ENCODE results near the gene SLC4A3. TPM values are rescaled to one million over a fixed set of nuclear protein-coding genes. Genes with fewer than 3 reads are reported as not detected.

Gene SLC4A3
- total RNA-seq, 4 donors from 2014 or later: 10.4 to 30.6 (median 12.4) TPM

GRCh38 chr2:219621935-219622334, 5.5 kb upstream of the SLC4A3 start:
- Histone ChIP-seq H3K27ac (no peak overlapping the region), H3K27me3 (no peaks in the 10 kb centered on the region), H3K4me1 (peaks cover 0 to 9% (median 0%) of the 10 kb centered on the region in 3 donors), H3K4me3 (no peak overlapping the region), H3K9me3 (no peaks in the 10 kb centered on the region), H3K36me3 (no peaks in the 10 kb centered on the region)
- ATAC-seq: no peak
- 83 to 87% methylated on average over 4 of the region's 4 CpGs for WGBS, 2 donors (ENCODE audit: low coverage in 1 of 2)
- TF ChIP-seq, protein P1, sequence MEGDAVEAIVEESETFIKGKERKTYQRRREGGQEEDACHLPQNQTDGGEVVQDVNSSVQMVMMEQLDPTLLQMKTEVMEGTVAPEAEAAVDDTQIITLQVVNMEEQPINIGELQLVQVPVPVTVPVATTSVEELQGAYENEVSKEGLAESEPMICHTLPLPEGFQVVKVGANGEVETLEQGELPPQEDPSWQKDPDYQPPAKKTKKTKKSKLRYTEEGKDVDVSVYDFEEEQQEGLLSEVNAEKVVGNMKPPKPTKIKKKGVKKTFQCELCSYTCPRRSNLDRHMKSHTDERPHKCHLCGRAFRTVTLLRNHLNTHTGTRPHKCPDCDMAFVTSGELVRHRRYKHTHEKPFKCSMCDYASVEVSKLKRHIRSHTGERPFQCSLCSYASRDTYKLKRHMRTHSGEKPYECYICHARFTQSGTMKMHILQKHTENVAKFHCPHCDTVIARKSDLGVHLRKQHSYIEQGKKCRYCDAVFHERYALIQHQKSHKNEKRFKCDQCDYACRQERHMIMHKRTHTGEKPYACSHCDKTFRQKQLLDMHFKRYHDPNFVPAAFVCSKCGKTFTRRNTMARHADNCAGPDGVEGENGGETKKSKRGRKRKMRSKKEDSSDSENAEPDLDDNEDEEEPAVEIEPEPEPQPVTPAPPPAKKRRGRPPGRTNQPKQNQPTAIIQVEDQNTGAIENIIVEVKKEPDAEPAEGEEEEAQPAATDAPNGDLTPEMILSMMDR (IDR thresholded peaks at IDR 0.05): no peak
- TF ChIP-seq POLR2AphosphoS5 (IDR thresholded peaks at IDR 0.05) (no peak), POLR2A (IDR thresholded peaks at IDR 0.05) (no peak), EP300 (IDR thresholded peaks at IDR 0.05) (no peak)

DNA sequence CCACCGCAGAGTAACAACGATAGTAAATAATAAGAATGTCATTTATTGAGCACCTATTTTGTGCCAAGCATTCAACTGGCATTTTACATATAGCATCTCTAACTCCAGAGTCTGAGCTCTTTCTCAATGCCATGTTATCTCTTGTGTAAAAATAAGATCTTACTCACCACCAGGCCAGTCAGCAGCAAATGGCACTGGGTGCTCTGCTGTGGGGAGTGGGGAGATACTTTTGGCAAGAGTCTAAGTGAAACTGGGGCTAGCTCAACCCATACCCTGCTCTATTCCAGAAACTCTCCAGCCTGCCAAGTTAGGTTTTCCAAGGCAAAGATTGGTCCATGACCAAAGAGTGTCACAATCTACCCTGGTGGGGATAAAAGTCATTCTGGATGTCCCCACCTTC, 5.0 kb upstream of the SLC4A3 start:
- no peak overlapping the region for H3K27ac ChIP-seq

GRCh38 chr2:219624565-219624964, 2.9 kb upstream of the SLC4A3 start:
- Histone ChIP-seq H3K36me3 (no peaks in the 10 kb centered on the region), H3K4me1 (peaks cover 0 to 22% (median 6%) of the 10 kb centered on the region in 3 donors), H3K4me3 (no peak overlapping the region), H3K27ac (no peak overlapping the region), H3K27me3 (no peaks in the 10 kb centered on the region), H3K9me3 (no peaks in the 10 kb centered on the region)
- no peak for ATAC-seq
- no CpG with 5 or more reads among the region's 6 CpGs for WGBS, 2 donors (ENCODE audit: low coverage in 1 of 2)
- no peak for TF ChIP-seq POLR2AphosphoS5 (IDR thresholded peaks at IDR 0.05)
- TF ChIP-seq EP300 (IDR thresholded peaks at IDR 0.05): no peak
- TF ChIP-seq POLR2A (IDR thresholded peaks at IDR 0.05): no peak
- TF ChIP-seq, protein P1 (IDR thresholded peaks at IDR 0.05): no peak

More for the DNA sequence above, 5.0 kb upstream of the SLC4A3 start:
- no peaks in the 10 kb centered on the region for H3K9me3 ChIP-seq
- H3K4me3 ChIP-seq: no peak overlapping the region
- H3K27me3 ChIP-seq: no peaks in the 10 kb centered on the region
- WGBS, 2 donors (ENCODE audit: low coverage in 1 of 2): 71 to 97% methylated on average over 2 of the region's 2 CpGs
- H3K36me3 ChIP-seq: no peaks in the 10 kb centered on the region
- TF ChIP-seq EP300 (IDR thresholded peaks at IDR 0.05): no peak
- no peak for TF ChIP-seq POLR2A (IDR thresholded peaks at IDR 0.05)
- TF ChIP-seq POLR2AphosphoS5 (IDR thresholded peaks at IDR 0.05): no peak
- TF ChIP-seq, protein P1 (IDR thresholded peaks at IDR 0.05): no peak
- peaks cover 0 to 12% (median 0%) of the 10 kb centered on the region in 3 donors for H3K4me1 ChIP-seq
- no peak for ATAC-seq

DNA sequence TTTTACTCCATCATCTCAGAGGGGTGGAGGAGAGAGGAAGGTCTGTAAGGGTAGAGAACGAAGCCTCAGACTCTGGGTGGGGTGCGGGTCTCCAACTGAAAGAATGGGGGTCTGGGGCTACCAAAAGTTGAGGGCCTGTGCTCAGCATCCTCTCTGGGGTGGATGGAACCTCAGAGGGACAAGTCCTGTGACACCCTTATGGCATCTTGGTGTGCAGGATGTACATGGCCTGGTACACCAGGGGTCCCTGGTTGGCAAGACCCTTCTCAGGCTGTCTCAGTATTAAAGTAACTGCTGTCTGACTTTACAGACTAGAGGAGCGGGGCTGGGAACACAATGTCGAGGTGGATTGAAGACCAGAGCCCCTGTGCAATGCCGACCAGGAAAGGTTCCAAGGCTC, 2.3 kb upstream of the SLC4A3 start:
- no peak overlapping the region for H3K4me3 ChIP-seq
- ATAC-seq: no peak

GRCh38 chr2:219626540-219626939, 890 bp upstream of the SLC4A3 start:
- H3K4me1 ChIP-seq: peaks cover 0 to 22% (median 6%) of the 10 kb centered on the region in 3 donors
- no peak overlapping the region for H3K4me3 ChIP-seq
- H3K27me3 ChIP-seq: no peaks in the 10 kb centered on the region
- H3K27ac ChIP-seq: peak overlapping the region in 1 of 4 donors; percentile 77
- TF ChIP-seq POLR2A (IDR thresholded peaks at IDR 0.05): no peak
- H3K9me3 ChIP-seq: no peaks in the 10 kb centered on the region
- no peak for ATAC-seq
- WGBS, 2 donors (ENCODE audit: low coverage in 1 of 2): 68 to 88% methylated on average over 3 of the region's 8 CpGs
- no peaks in the 10 kb centered on the region for H3K36me3 ChIP-seq

More for the DNA sequence above, 2.3 kb upstream of the SLC4A3 start:
- Histone ChIP-seq H3K27ac (no peak overlapping the region), H3K36me3 (no peaks in the 10 kb centered on the region), H3K4me1 (peaks cover 0 to 22% (median 6%) of the 10 kb centered on the region in 3 donors), H3K9me3 (no peaks in the 10 kb centered on the region), H3K27me3 (no peaks in the 10 kb centered on the region)
- 85% methylated on average over 5 of the region's 5 CpGs; no CpG with 5 or more reads in 1 of the 2 donors for WGBS, 2 donors (ENCODE audit: low coverage in 1 of 2)
- no peak for TF ChIP-seq POLR2A (IDR thresholded peaks at IDR 0.05)
- TF ChIP-seq POLR2AphosphoS5 (IDR thresholded peaks at IDR 0.05): no peak
- TF ChIP-seq, protein P1 (IDR thresholded peaks at IDR 0.05): no peak
- no peak for TF ChIP-seq EP300 (IDR thresholded peaks at IDR 0.05)

All from gastroesophageal sphincter (tissue), 4 donors.